Measurements from ENCODE around the gene SLC36A2.
A peak's percentile ranks its signal among the peaks of the same experiment; 100 is the strongest.

DNA sequence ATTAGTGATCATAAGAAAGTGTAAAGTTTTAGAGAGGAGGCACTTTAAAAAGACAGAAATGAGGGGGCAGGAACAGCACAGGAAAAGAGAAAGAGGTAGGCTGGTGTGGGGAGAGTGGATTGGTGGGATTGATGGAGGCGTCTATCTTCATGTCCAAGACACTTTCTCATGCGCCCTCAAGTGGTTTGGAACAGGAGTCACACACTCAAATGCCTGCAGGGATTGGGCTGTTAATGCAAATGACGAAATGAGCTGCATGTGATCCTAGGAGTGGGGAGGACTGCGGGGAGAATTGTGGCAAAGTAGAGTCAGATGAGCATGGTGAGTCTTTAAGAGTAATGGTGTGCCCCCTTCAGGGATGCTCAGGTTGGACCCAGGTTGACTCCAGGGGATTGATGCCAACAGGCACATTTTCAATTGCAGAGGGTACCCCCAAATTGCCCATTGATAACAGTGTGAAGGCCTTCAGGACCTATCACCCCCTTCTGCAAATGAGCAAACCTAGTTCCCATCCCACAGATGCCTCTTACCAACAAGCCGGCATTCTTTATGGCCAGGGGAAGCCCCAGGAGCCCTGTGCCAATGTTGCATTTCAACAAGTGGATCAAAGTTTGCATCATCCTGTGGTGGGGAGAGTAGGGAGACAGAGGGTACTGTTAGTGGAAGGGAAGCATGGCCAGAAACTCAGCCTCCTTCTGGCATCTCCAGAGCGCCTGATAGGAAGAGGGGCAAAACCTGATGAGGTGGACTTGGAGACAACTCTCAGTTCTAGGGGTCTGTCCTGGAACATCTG is 49.1 kb downstream of the SLC36A2 start:
- TF ChIP-seq, protein P1, sequence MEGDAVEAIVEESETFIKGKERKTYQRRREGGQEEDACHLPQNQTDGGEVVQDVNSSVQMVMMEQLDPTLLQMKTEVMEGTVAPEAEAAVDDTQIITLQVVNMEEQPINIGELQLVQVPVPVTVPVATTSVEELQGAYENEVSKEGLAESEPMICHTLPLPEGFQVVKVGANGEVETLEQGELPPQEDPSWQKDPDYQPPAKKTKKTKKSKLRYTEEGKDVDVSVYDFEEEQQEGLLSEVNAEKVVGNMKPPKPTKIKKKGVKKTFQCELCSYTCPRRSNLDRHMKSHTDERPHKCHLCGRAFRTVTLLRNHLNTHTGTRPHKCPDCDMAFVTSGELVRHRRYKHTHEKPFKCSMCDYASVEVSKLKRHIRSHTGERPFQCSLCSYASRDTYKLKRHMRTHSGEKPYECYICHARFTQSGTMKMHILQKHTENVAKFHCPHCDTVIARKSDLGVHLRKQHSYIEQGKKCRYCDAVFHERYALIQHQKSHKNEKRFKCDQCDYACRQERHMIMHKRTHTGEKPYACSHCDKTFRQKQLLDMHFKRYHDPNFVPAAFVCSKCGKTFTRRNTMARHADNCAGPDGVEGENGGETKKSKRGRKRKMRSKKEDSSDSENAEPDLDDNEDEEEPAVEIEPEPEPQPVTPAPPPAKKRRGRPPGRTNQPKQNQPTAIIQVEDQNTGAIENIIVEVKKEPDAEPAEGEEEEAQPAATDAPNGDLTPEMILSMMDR (conservative IDR thresholded peaks at IDR 0.05; ENCODE audit: low read length) = peak; percentile 73
- TF ChIP-seq EZH2phosphoT487 (IDR thresholded peaks at IDR 0.05; ENCODE audit: borderline replicate concordance, low read depth, low read length) = no peak

All from OCI-LY7 (cell line).